Thoracic aorta (tissue), 2 donors: ENCODE measurements around the gene RPAP2. TPM values are rescaled to one million over a fixed set of nuclear protein-coding genes. Genes with fewer than 3 reads are reported as not detected.

ENCODE experiments used
- ATAC-seq: fragments of 150-250 bp; one replicate; pipeline ENCODE4 v1.8.0; 2017; ENCODE audit warnings: low read depth; ENCODE audit not compliant: insufficient number of reproducible peaks, low FRiP score
- DNase-seq: peaks from one replicate; pipeline ENCODE4 v3.0.0-alpha.2; 2020; ENCODE audit warnings: low spot score
- H3K27ac ChIP-seq, 2 donors: fragments of 200-600 bp; sonication (generic); 1 replicate in 1 of 2; 2 replicates in 1 of 2; pipeline ENCODE4 v1.5.1; 2016; ENCODE audit warnings: mild to moderate bottlenecking in 2 of 2, moderate library complexity in 2 of 2
- H3K27me3 ChIP-seq: fragments of 200-600 bp; sonication (generic); replicated peaks from 2 replicates; pipeline ENCODE4 v1.6.0; 2016; ENCODE audit warnings: mild to moderate bottlenecking; ENCODE audit not compliant: insufficient read depth
- H3K36me3 ChIP-seq: fragments of 200-600 bp; sonication (generic); one replicate; pipeline ENCODE4 v1.5.1; 2016
- H3K4me1 ChIP-seq, 2 donors: fragments of 200-600 bp; sonication (generic); 1 replicate in 1 of 2; 2 replicates in 1 of 2; pipeline versions ENCODE4 v1.5.1 to v1.6.0; 2016; ENCODE audit warnings: low read depth in 2 of 2, mild to moderate bottlenecking in 1 of 2; ENCODE audit not compliant: control insufficient read depth in 1 of 2
- H3K4me3 ChIP-seq: fragments of 200-600 bp; sonication (generic); 2 replicates; pipeline ENCODE4 v1.5.1; 2016; ENCODE audit warnings: mild to moderate bottlenecking
- H3K9me3 ChIP-seq: fragments of 200-600 bp; sonication (generic); 2 replicates; pipeline ENCODE4 v1.5.1; 2016
- total RNA-seq, 2 donors: library from RNA; depleted of rRNA; stranded (reverse); fragments of >200 nt; gene quantifications; one replicate each; pipeline versions ENCODE4 v1.1.0 to v1.2.3, GENCODE V29; 2016
- TF ChIP-seq, protein P1 (sequence below): fragments of 200-600 bp; sonication (generic); IDR thresholded peaks from one replicate; pipeline ENCODE4 v1.5.1; 2019; ENCODE audit warnings: antibody characterized with exemption

Gene RPAP2
- total RNA-seq, 2 donors from 2014 or later = 7.0 to 11.2 TPM

DNA sequence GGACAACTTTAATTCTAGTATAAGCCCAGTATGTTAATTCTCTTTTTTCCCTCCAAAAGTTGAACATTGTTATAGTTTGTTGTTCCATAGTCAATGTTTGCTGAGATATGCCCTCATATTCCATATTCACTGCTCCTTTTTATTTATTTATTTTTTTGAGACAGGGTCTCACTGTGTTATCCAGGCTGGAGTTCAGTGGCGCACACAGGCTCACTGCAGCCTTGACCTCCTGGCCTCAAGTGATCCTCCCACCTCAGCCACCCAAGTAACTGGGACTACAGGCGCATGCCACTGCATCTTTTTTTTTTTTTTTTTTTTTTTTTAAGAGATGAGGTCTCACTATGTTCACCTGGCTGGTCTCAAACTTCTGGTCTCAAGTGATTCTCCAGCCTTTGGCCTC, 149.1 kb downstream of the RPAP2 start:
- no peak for ATAC-seq
- DNase-seq = no peak
- Histone ChIP-seq H3K4me3 (no peak overlapping the region), H3K9me3 (no peaks in the 10 kb centered on the region), H3K4me1 (no peaks in the 10 kb centered on the region), H3K36me3 (no peaks in the 10 kb centered on the region), H3K27me3 (no peaks in the 10 kb centered on the region), H3K27ac (no peak overlapping the region)
- TF ChIP-seq, protein P1, sequence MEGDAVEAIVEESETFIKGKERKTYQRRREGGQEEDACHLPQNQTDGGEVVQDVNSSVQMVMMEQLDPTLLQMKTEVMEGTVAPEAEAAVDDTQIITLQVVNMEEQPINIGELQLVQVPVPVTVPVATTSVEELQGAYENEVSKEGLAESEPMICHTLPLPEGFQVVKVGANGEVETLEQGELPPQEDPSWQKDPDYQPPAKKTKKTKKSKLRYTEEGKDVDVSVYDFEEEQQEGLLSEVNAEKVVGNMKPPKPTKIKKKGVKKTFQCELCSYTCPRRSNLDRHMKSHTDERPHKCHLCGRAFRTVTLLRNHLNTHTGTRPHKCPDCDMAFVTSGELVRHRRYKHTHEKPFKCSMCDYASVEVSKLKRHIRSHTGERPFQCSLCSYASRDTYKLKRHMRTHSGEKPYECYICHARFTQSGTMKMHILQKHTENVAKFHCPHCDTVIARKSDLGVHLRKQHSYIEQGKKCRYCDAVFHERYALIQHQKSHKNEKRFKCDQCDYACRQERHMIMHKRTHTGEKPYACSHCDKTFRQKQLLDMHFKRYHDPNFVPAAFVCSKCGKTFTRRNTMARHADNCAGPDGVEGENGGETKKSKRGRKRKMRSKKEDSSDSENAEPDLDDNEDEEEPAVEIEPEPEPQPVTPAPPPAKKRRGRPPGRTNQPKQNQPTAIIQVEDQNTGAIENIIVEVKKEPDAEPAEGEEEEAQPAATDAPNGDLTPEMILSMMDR = no peak

Other genes with a start within 250 kb of the RPAP2 start
- not detected for gene SETSIP, start 223.6 kb upstream of the RPAP2 start, total RNA-seq
- gene BTBD8, start 218.7 kb upstream of the RPAP2 start, total RNA-seq = 10 to 100 TPM in 1 of 2 donors, 1 to 10 TPM in 1; 3.8 to 12.9 TPM
- gene C1orf146, start 81.1 kb upstream of the RPAP2 start, total RNA-seq = not detected
- 10 to 100 TPM in 1 of 2 donors, 1 to 10 TPM in 1; 9.0 to 14.2 TPM for gene GLMN, start 72 bp upstream of the RPAP2 start, total RNA-seq
- 1 to 10 TPM in 1 of 2 donors, under 1 TPM in 1; 0.71 to 2.4 TPM for gene GFI1, start 187.9 kb downstream of the RPAP2 start, total RNA-seq